ENCODE results near the gene NCKAP5. TPM values are rescaled to one million over a fixed set of nuclear protein-coding genes. Genes with fewer than 3 reads are reported as not detected.

The NCKAP5 gene
- total and polyA plus RNA-seq, 2 of the 13 experiments (the other 11 are each of a cell fraction or from before 2014, with no cell fraction given), result 0.01 TPM; not detected in 1

DNA sequence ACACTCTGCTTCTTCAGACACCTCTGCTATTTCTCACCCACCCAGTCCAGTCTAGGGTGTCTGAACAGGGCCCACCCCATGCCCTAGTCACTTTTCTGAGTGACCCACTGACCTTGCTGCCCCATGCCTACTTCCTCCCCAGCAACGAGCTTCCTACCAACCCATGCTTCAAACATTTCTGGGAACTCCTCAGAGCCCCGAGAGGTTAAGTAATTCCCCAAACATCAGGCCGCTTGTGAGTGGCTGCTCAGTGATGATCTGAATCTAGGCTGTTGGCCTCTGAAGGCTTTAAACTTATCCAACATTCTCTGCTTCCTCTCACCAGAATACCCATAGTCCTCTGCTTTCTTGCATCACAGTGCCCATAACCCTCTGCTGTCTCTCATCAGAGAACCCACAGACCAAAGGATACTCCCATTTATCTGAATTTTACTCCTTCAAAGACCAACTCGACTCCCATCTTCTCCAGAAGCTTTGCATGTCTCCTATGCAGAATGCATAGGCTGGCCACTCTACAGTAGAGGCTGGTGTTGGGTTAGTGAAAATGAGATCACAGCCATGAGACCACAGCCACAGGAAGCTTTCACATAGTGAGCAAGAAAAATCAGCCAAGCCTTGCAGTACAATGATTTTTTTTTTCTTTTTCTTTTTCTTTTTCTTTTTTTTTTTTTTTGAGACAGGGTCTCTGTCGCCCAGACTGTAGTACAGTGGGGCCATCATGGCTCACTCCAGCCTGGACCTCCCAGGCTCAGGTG is 588.7 kb downstream of the NCKAP5 start:
- no peak for TF ChIP-seq CEBPZ (IDR thresholded peaks at IDR 0.05; ENCODE audit: low read length)
- TF ChIP-seq POGZ (CRISPR knock-in tag; IDR thresholded peaks at IDR 0.05), result no peak
- no peak for TF ChIP-seq ZSCAN30 (CRISPR knock-in tag; IDR thresholded peaks at IDR 0.05)
- TF ChIP-seq, protein P1, sequence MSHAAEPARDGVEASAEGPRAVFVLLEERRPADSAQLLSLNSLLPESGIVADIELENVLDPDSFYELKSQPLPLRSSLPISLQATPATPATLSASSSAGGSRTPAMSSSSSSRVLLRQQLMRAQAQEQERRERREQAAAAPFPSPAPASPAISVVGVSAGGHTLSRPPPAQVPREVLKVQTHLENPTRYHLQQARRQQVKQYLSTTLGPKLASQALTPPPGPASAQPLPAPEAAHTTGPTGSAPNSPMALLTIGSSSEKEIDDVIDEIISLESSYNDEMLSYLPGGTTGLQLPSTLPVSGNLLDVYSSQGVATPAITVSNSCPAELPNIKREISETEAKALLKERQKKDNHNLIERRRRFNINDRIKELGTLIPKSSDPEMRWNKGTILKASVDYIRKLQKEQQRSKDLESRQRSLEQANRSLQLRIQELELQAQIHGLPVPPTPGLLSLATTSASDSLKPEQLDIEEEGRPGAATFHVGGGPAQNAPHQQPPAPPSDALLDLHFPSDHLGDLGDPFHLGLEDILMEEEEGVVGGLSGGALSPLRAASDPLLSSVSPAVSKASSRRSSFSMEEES (CRISPR knock-in tag; IDR thresholded peaks at IDR 0.05), result no peak
- no peak for TF ChIP-seq NFE2 (CRISPR knock-in tag; IDR thresholded peaks at IDR 0.05)
- TF ChIP-seq REL (CRISPR knock-in tag; conservative IDR thresholded peaks at IDR 0.05), result no peak
- no peak for TF ChIP-seq NCOA5 (CRISPR knock-in tag; IDR thresholded peaks at IDR 0.05)
- H3K27ac ChIP-seq (ENCODE audit: extremely low read length, insufficient read depth, low read length), result no peak overlapping the region
- intact Hi-C loops (cut with micrococcal nuclease; ENCODE audit: unreplicated experiment) (no loop called here), in situ Hi-C loops (cut with HindIII; ENCODE audit: extremely low pct_ligation_motif_present, low pct_unique_long_range_greater_than_20kb) (no loop called here)
- WGBS (ENCODE audit: low lambda C conversion rate), result 11% methylated on average over 5 of the region's 5 CpGs
- no peaks in the 10 kb centered on the region for H4K20me1 ChIP-seq (ENCODE audit: insufficient read depth, low read length)
- DNase-seq (ENCODE audit: low spot score), result no peak
- H3K9me3 ChIP-seq (ENCODE audit: low read length), result peaks cover 18% of the 10 kb centered on the region; the same call in 1 of the 2 replicates
- no peak for FAIRE-seq
- ChIA-PET CTCF (ENCODE audit: low intra/inter-chr PET ratio, low total read pairs) (no interaction called here), POLR2A (no interaction called here)
- no peak overlapping the region for H2AFZ ChIP-seq (ENCODE audit: low read length)
- H3K4me1 ChIP-seq (ENCODE audit: insufficient read depth, low read length), result no peaks in the 10 kb centered on the region
- H3K9ac ChIP-seq (ENCODE audit: insufficient read depth, low read depth, low read length), result no peak overlapping the region
- no peak for ATAC-seq
- no peaks in the 10 kb centered on the region for H3K36me3 ChIP-seq (replicated peaks in 1 of 2; ENCODE audit: control insufficient read depth in 1 of 2, insufficient read depth in 2 of 2, low read length in 2 of 2)
- H3K4me2 ChIP-seq (ENCODE audit: low read depth, low read length), result no peak overlapping the region
- BruUV-seq (replicated peaks), result no TSS peak
- H3K79me2 ChIP-seq (ENCODE audit: insufficient read depth, low read length), result no peaks in the 10 kb centered on the region
- H3K27me3 ChIP-seq (ENCODE audit: control insufficient read depth in 1 of 2, insufficient read depth in 2 of 2, low read length in 2 of 2), result no peaks in the 10 kb centered on the region
- no peak overlapping the region for H3K4me3 ChIP-seq (replicated peaks in 1 of 3; ENCODE audit: insufficient read depth in 1 of 3, low read depth in 2 of 3, low read length in 3 of 3)

Measured in HepG2 (cell line).